CD8-positive, alpha-beta memory T cell (primary cell): ENCODE results near the gene KLC1. TPM values are rescaled to one million over a fixed set of nuclear protein-coding genes. Genes with fewer than 3 reads are reported as not detected.

Experiments used
- CTCF ChIA-PET: fragments of 350-600 bp; sonication (Branson Sonifier 250); formaldehyde crosslinking; loops from one replicate; lab custom pipeline; 2021; ENCODE audit warnings: antibody characterized with exemption; lab: Charles Lee
- POLR2A ChIA-PET: fragments of 350-600 bp; sonication (Branson Sonifier 250); formaldehyde crosslinking; loops from one replicate; lab custom pipeline; 2021; ENCODE audit warnings: antibody characterized with exemption; lab: Charles Lee
- DNase-seq, 5 donors: peaks; one replicate each; pipeline versions ENCODE4 v3.0.0 to v3.0.0-alpha.2; 2020 to 2022; ENCODE audit warnings: mixed read lengths in 1 of 5
- H3K27ac ChIP-seq: one replicate; pipeline ENCODE4 v1.7.0; 2013; ENCODE audit warnings: low read depth, mild to moderate bottlenecking, low read length, moderate library complexity
- H3K27me3 ChIP-seq: 2 replicates; pipeline ENCODE4 v1.7.0; 2013; ENCODE audit warnings: low read length, mild to moderate bottlenecking; ENCODE audit not compliant: insufficient read depth, poor library complexity, severe bottlenecking
- H3K36me3 ChIP-seq: 2 replicates; pipeline ENCODE4 v1.7.0; 2013; ENCODE audit warnings: mild to moderate bottlenecking, low read length, moderate library complexity; ENCODE audit not compliant: insufficient read depth
- H3K4me1 ChIP-seq: 2 replicates; pipeline ENCODE4 v1.7.0; 2013; ENCODE audit warnings: mild to moderate bottlenecking, low read length, moderate library complexity; ENCODE audit not compliant: insufficient read depth
- H3K4me3 ChIP-seq: 2 replicates; pipeline ENCODE4 v1.7.0; 2013; ENCODE audit warnings: mild to moderate bottlenecking, low read length
- H3K9me3 ChIP-seq: 2 replicates; pipeline ENCODE4 v1.7.0; 2013; ENCODE audit warnings: mild to moderate bottlenecking, low read length
- H3K27ac Mint-ChIP-seq, 8 donors: one replicate each; pipeline ENCODE4 v1.8.0; 2020 to 2021; ENCODE audit warnings: mixed read lengths in 8 of 8, mild to moderate bottlenecking in 6 of 8, inconsistent platforms in 3 of 8, moderate library complexity in 3 of 8
- H3K27me3 Mint-ChIP-seq, 2 donors: one replicate each; pipeline ENCODE4 v1.8.0; 2020 to 2021; ENCODE audit warnings: mixed read lengths in 2 of 2, mild to moderate bottlenecking in 1 of 2, moderate library complexity in 1 of 2
- H3K36me3 Mint-ChIP-seq, 3 donors: one replicate each; pipeline ENCODE4 v1.8.0; 2020 to 2021; ENCODE audit warnings: mixed read lengths in 3 of 3, inconsistent platforms in 1 of 3, mild to moderate bottlenecking in 1 of 3
- H3K4me1 Mint-ChIP-seq, 3 donors: one replicate each; pipeline ENCODE4 v1.8.0; 2020 to 2021; ENCODE audit warnings: mixed read lengths in 3 of 3, inconsistent platforms in 1 of 3, mild to moderate bottlenecking in 1 of 3
- H3K4me3 Mint-ChIP-seq, 7 donors: one replicate each; pipeline ENCODE4 v1.8.0; 2020 to 2021; ENCODE audit warnings: mixed read lengths in 7 of 7, mild to moderate bottlenecking in 6 of 7, moderate library complexity in 4 of 7, inconsistent platforms in 2 of 7
- H3K9me3 Mint-ChIP-seq, 5 donors: one replicate each; pipeline ENCODE4 v1.8.0; 2020 to 2022; ENCODE audit warnings: mixed read lengths in 5 of 5, mild to moderate bottlenecking in 3 of 5, moderate library complexity in 2 of 5, inconsistent platforms in 1 of 5
- polyA plus RNA-seq: library from polyadenylated mRNA; unstranded; fragments of 300-500 nt; fragmentation: Illumina TruSeq; gene quantifications from one replicate; pipeline ENCODE4 v1.2.3, GENCODE V29; 2021
- total RNA-seq, 2 experiments: library from RNA; stranded (reverse); gene quantifications; one replicate each; pipeline ENCODE4 v1.2.3, GENCODE V29; 2021

Gene KLC1
- total and polyA plus RNA-seq, 3 experiments from 2014 or later = 92.0 to 143 (median 141) TPM

- Mint-ChIP-seq H3K4me1 (no peaks in the 10 kb centered on the region), H3K9me3 (peaks cover 0 to 5% (median 0%) of the 10 kb centered on the region in 5 donors), H3K27ac (no peak overlapping the region), H3K4me3 (no peak overlapping the region), H3K36me3 (no peaks in the 10 kb centered on the region), H3K27me3 (peaks cover 0 to 2% of the 10 kb centered on the region in 2 donors)
- Histone ChIP-seq H3K4me1 (no peaks in the 10 kb centered on the region), H3K4me3 (no peak overlapping the region), H3K9me3 (no peaks in the 10 kb centered on the region), H3K27me3 (no peaks in the 10 kb centered on the region), H3K27ac (no peak overlapping the region), H3K36me3 (no peaks in the 10 kb centered on the region)
- CTCF ChIA-PET = no interaction called here
- POLR2A ChIA-PET = no interaction called here
- no peak for DNase-seq
Observed at GRCh38 chr14:103616635-103617300, 12.2 kb upstream of the KLC1 start.

GRCh38 chr14:103619057-103619456 lies 10.0 kb upstream of the KLC1 start:
- DNase-seq = no peak
- POLR2A ChIA-PET = no interaction called here
- Histone ChIP-seq H3K9me3 (no peaks in the 10 kb centered on the region), H3K36me3 (no peaks in the 10 kb centered on the region), H3K27me3 (no peaks in the 10 kb centered on the region), H3K4me1 (peaks cover 6% of the 10 kb centered on the region), H3K4me3 (no peak overlapping the region), H3K27ac (no peak overlapping the region)
- Mint-ChIP-seq H3K4me1 (peaks cover 0 to 3% (median 1%) of the 10 kb centered on the region in 3 donors), H3K9me3 (no peaks in the 10 kb centered on the region), H3K27me3 (no peaks in the 10 kb centered on the region), H3K27ac (peak overlapping the region in 1 of 8 donors; percentile 29), H3K36me3 (no peaks in the 10 kb centered on the region), H3K4me3 (no peak overlapping the region)
- CTCF ChIA-PET = no interaction called here

GRCh38 chr14:103621860-103622259 lies 7.2 kb upstream of the KLC1 start:
- CTCF ChIA-PET = no interaction called here
- no peaks in the 10 kb centered on the region for H3K27me3 Mint-ChIP-seq
- H3K27ac ChIP-seq = no peak overlapping the region
- POLR2A ChIA-PET = no interaction called here
- H3K4me1 Mint-ChIP-seq = peaks cover 8 to 20% (median 14%) of the 10 kb centered on the region in 3 donors
- H3K4me1 ChIP-seq = peaks cover 27% of the 10 kb centered on the region
- no peak for DNase-seq
- H3K36me3 ChIP-seq = no peaks in the 10 kb centered on the region
- no peaks in the 10 kb centered on the region for H3K27me3 ChIP-seq
- no peaks in the 10 kb centered on the region for H3K36me3 Mint-ChIP-seq
- no peaks in the 10 kb centered on the region for H3K9me3 ChIP-seq
- no peak overlapping the region for H3K4me3 Mint-ChIP-seq
- no peak overlapping the region for H3K27ac Mint-ChIP-seq
- no peaks in the 10 kb centered on the region for H3K9me3 Mint-ChIP-seq
- no peak overlapping the region for H3K4me3 ChIP-seq

- Histone ChIP-seq H3K36me3 (no peaks in the 10 kb centered on the region), H3K27ac (no peak overlapping the region), H3K4me1 (peaks cover 31% of the 10 kb centered on the region), H3K27me3 (no peaks in the 10 kb centered on the region), H3K4me3 (no peak overlapping the region), H3K9me3 (no peaks in the 10 kb centered on the region)
- Mint-ChIP-seq H3K4me3 (no peak overlapping the region), H3K36me3 (no peaks in the 10 kb centered on the region), H3K9me3 (no peaks in the 10 kb centered on the region), H3K27me3 (peaks cover 0 to under 1% of the 10 kb centered on the region in 2 donors), H3K27ac (no peak overlapping the region), H3K4me1 (peaks cover 11 to 24% (median 19%) of the 10 kb centered on the region in 3 donors)
- ChIA-PET CTCF (interaction anchor here (1.8 kb wide), 1 partner anchor 16 kb away, joined by 3 read pairs; no protein-coding TSS in a partner anchor), POLR2A (no interaction called here)
- no peak for DNase-seq
Observed at GRCh38 chr14:103623308-103623707, 5.7 kb upstream of the KLC1 start.

GRCh38 chr14:103623883-103624482 lies 5.0 kb upstream of the KLC1 start:
- Mint-ChIP-seq H3K4me1 (peaks cover 11 to 24% (median 19%) of the 10 kb centered on the region in 3 donors), H3K27ac (no peak overlapping the region), H3K4me3 (peak overlapping the region in 2 of 7 donors; percentile 27 to 28), H3K27me3 (peaks cover 0 to 2% of the 10 kb centered on the region in 2 donors), H3K36me3 (peaks cover 0 to 1% (median 0%) of the 10 kb centered on the region in 3 donors), H3K9me3 (no peaks in the 10 kb centered on the region)
- Histone ChIP-seq H3K27ac (no peak overlapping the region), H3K4me1 (peaks cover 34% of the 10 kb centered on the region), H3K36me3 (no peaks in the 10 kb centered on the region), H3K4me3 (no peak overlapping the region), H3K9me3 (no peaks in the 10 kb centered on the region), H3K27me3 (no peaks in the 10 kb centered on the region)
- no peak for DNase-seq
- ChIA-PET CTCF (interaction anchor here (1.8 kb wide), 1 partner anchor 17 kb away, joined by 3 read pairs; no protein-coding TSS in a partner anchor), POLR2A (no interaction called here)

GRCh38 chr14:103624860-103625259 lies 4.2 kb upstream of the KLC1 start:
- H3K4me3 Mint-ChIP-seq = peak overlapping the region in 6 of 7 donors; percentile 61 to 83 (median 79)
- no peaks in the 10 kb centered on the region for H3K9me3 Mint-ChIP-seq
- CTCF ChIA-PET = no interaction called here
- DNase-seq = peak in 1 of 5 donors; percentile 47
- Histone ChIP-seq H3K36me3 (no peaks in the 10 kb centered on the region), H3K27me3 (no peaks in the 10 kb centered on the region), H3K9me3 (no peaks in the 10 kb centered on the region), H3K27ac (no peak overlapping the region), H3K4me3 (peak overlapping the region; percentile 49), H3K4me1 (peaks cover 34% of the 10 kb centered on the region)
- H3K36me3 Mint-ChIP-seq = peaks cover 0 to 1% (median 0%) of the 10 kb centered on the region in 3 donors
- H3K27me3 Mint-ChIP-seq = peaks cover 0 to 2% of the 10 kb centered on the region in 2 donors
- H3K4me1 Mint-ChIP-seq = peaks cover 11 to 24% (median 19%) of the 10 kb centered on the region in 3 donors
- peak overlapping the region in 7 of 8 donors; percentile 61 to 95 (median 82) for H3K27ac Mint-ChIP-seq
- POLR2A ChIA-PET = no interaction called here

GRCh38 chr14:103625356-103626095 lies 3.5 kb upstream of the KLC1 start:
- H3K36me3 ChIP-seq = no peaks in the 10 kb centered on the region
- H3K4me1 ChIP-seq = peaks cover 40% of the 10 kb centered on the region
- H3K4me3 ChIP-seq = peak overlapping the region; percentile 49
- H3K27me3 ChIP-seq = no peaks in the 10 kb centered on the region
- Mint-ChIP-seq H3K27ac (peak overlapping the region; percentile 40 to 97 (median 83)), H3K9me3 (no peaks in the 10 kb centered on the region), H3K4me3 (peak overlapping the region; percentile 61 to 83 (median 78)), H3K4me1 (peaks cover 14 to 31% (median 26%) of the 10 kb centered on the region in 3 donors), H3K36me3 (peaks cover 0 to 3% (median 0%) of the 10 kb centered on the region in 3 donors), H3K27me3 (peaks cover 0 to 2% of the 10 kb centered on the region in 2 donors)
- no peaks in the 10 kb centered on the region for H3K9me3 ChIP-seq
- peak; percentile 16 to 74 (median 53) for DNase-seq
- ChIA-PET POLR2A (no interaction called here), CTCF (no interaction called here)
- no peak overlapping the region for H3K27ac ChIP-seq
